Loucy (cell line): ENCODE data around the gene RASD1.

Experiments used
- EZH2phosphoT487 ChIP-seq: fragments of 200-600 bp; IDR thresholded peaks from 2 replicates; pipeline ENCODE4 v1.6.1; 2018; ENCODE audit warnings: antibody characterized with exemption, mild to moderate bottlenecking, moderate library complexity, borderline replicate concordance
- TF ChIP-seq, protein P1 (sequence below): fragments of 200-600 bp; sonication (generic); conservative IDR thresholded peaks from 2 replicates; pipeline ENCODE4 v1.5.1; 2014; ENCODE audit warnings: mild to moderate bottlenecking, antibody characterized with exemption, low read length

DNA sequence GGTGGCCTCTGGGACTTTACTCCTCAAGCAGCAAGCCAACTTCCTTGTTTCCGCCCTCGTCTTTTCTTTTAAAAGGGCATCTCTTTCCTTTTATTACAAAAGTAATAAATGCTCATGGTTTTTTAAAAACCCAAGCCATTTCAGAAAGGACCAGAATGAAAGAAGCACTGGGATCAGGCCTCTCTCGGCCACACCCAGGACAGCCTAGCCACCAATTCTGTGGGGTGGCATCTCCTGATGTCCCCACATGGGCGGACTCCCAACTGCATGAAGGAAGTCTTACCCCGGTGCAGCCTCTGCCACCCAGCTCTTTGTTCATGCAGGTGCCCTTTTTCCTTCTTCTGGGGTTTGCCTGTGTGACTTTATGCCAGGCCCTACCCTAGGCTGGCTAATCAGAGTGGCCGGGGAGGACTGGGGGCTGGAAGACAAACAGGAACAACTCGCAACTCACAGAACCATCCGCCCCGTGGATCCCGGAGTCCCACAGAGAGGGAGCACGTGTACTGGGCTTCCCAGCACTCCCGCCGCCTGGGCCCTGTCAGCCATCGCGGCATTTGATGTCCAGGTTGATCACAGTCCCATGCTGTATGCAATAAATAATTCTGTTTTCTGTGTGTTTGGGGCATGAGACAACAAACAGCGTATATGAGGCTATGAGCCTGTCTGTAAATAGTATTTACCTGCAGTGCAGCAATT is 2.6 kb upstream of the RASD1 start:
- TF ChIP-seq, protein P1, sequence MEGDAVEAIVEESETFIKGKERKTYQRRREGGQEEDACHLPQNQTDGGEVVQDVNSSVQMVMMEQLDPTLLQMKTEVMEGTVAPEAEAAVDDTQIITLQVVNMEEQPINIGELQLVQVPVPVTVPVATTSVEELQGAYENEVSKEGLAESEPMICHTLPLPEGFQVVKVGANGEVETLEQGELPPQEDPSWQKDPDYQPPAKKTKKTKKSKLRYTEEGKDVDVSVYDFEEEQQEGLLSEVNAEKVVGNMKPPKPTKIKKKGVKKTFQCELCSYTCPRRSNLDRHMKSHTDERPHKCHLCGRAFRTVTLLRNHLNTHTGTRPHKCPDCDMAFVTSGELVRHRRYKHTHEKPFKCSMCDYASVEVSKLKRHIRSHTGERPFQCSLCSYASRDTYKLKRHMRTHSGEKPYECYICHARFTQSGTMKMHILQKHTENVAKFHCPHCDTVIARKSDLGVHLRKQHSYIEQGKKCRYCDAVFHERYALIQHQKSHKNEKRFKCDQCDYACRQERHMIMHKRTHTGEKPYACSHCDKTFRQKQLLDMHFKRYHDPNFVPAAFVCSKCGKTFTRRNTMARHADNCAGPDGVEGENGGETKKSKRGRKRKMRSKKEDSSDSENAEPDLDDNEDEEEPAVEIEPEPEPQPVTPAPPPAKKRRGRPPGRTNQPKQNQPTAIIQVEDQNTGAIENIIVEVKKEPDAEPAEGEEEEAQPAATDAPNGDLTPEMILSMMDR: no peak
- no peak for TF ChIP-seq EZH2phosphoT487
